GM03348 (cell line): ENCODE data around the gene DCDC1.
"Not testable (repeated sequence)": the region's sequence is repeated elsewhere in the genome, so short reads cannot be mapped to it uniquely, and the experiment has no call there.

ENCODE experiments used
- DNase-seq: peaks from one replicate; pipeline ENCODE4 v3.0.0; 2012; ENCODE audit warnings: low spot score

DCDC1 gene

DNA sequence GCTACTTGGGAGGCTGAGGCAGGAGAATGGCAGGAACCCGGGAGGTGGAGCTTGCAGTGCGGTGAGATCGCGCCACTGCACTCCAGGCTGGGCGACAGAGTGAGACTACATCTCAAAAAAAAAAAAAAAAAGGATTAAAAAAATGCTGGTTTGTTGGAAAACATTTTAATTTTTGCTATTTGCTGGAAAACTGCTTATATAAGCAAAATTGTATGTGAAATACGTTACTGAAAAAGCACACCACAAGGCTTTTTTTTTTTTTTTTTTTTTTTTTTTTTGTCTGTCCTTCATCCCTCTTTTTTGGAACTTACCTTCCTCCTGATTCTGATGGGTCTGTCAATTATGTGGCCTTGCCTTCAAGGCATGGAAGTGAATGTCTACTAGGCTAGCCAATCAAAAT is 40.8 kb downstream of the DCDC1 start:
- no peak for DNase-seq

DNA sequence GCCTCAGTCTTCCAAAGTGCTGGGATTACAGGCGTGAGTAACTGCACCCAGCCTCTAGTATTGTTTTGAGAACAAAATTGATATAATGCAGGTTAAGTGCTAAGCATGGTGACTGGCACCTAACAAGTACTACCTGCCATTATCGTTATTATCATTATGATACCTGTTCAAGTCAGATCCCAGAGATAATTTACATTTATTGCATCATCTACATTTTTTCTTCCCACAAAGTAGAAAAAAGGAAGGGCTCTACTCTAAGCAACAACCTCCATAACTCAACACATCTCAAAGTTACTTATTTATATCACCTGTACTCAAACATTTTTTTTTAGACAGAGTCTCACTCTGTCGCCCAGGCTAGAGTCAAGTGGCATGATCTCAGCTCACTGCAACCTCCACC is 42.1 kb downstream of the DCDC1 start:
- DNase-seq: no peak

DNA sequence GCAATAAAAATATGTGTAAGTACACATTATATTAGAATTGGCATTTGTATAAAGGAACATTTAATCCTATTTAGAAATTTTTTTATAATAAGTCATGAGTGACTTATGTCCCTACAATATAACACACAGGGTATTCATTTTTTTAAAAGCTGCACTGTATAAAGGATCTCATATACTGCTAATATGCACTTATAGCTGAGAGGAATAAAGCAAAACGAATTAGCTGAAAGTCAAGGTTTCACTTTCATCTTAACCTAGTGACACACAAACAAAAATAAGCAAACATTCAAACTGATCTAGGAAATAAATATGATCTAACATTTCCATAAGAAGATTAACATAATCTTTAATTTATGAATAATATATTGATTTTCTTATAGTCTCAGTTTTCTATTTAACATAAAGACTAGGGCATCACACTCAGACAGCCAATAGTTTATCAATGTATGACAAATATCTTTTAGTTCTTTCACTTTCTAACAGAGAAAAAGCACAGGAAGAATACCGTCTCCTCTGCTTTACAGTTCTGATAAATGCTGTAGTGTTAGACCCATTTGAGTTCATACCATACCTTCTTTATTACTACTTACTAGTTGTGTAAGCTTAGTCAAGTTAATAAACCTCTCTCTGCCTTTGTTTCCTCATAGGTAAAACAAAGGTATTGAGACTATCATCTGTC is 42.9 kb downstream of the DCDC1 start:
- DNase-seq: no peak

DNA sequence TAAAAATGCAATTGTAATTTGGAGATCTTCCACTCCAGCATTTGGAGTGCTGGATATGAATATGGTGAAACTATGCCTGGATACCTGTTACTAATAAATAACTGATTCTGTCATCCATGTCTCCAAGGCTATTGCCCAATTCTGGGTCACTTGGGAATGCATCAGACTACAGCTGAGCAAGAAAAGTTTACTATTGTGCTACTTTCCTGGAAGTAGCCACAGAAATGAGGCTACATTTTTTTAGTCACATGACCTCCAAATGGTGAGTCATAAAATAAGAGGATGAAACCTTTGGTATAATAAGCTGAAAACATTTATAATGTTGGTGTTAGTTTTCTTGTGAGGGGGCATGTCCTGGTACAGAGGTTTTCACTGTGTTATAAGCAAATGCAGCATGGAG is 44.4 kb downstream of the DCDC1 start:
- peak; percentile 53 for DNase-seq

- DNase-seq: no peak
These were observed 46.4 kb downstream of the DCDC1 start for GRCh38 chr11:31323145-31323544.

DNA sequence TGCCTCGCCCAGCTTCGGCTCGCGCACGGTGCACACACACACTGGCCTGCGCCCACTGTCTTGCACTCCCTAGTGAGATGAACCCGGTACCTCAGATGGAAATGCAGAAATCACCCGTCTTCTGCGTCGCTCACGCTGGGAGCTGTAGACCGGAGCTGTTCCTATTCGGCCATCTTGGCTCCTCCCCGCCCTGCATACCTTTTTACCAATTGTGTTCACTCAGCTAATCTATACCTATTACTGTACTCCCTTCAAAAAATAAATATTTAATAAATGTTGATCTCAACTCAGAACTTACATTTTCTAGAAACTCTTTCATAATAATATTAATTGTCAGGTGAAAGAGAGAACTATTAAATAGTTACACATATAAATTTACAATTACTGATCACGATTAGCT is 48.0 kb downstream of the DCDC1 start:
- DNase-seq: not testable (repeated sequence)

DNA sequence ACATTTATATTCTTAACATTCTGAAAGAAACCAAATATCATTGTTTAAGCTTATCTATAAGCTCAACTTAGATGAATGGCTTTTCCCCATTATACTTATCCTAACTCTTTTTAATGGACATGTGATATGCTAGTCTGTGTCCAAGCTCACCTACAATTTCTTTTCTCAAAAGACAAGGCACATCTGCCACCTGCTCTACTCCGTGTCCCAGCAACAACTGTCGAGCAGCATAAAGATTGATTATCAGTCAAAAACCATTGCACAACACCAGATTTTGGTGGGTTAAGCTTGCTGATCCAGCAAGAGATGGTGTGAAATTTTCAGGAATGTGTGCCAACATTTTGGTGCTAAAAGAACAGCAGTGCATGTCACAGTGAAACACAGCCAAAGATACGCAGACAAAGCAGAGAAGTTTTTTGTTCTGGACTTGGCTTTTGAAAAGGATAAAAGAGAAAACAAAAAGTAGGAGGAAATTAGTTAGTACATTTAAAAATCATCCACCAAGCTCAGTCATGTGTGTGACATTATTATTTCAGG is 65.8 kb downstream of the DCDC1 start:
- DNase-seq: no peak

DNA sequence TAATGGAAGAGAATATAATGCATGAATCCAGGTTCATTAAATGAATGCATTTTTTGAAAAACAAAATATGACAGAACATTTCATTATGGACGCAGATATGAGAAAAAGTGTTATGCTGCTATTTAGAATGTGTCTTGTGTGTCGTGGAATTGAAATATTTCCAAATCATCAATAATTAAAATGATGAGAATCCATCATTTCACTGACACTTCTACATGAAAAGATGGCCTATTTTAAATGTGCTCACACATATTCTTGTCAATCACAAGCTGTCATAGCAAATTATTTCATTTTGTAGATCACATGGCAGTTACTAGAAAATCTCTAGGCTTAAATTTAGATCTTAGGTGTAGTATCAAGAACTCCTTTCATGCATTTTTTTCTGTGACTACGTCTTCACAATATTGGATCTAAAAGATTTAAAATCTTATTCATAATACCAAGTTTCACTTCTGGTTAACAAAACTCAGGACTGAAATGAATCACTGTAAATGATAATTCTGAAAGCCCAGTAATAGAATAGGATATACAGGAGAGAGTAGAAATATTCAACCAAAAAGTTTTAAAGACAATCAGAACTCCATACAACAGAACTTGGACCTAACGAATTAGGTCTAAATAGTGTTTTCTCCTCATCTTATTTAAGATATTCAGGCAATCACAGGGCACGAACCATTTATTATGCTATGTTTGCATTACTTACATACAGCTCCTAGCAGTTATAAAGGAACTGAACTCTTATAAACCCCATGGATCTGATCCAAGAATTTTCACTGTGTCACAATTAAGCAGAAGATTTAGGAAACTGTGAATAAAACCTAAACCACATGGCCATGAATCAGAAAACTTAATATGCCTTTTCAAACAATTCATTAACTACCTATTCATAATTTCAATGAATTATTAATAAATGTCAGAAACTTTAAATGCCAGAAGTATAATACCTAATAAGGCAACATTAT is 67.7 kb downstream of the DCDC1 start:
- no peak for DNase-seq

GRCh38 chr11:31295308-31295707 is 74.2 kb downstream of the DCDC1 start:
- no peak for DNase-seq

DNA sequence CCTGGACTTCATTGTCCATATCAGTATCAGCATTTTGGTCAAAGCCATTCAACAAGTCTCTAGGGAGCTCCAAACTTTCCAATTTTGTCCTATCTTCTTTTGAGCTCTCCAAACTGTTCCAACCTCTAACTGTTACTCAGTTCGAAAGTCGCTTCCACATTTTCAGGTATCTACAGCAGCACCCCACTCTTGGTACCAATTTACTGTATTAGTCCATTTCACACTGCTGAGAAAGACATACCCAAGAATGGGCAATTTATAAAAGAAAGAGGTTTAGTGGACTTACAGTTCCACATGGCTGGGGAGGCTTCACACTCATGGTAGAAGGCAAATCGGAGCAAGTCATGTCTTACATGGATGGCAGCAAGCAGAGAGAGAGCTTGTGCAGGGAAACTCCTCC is 96.0 kb downstream of the DCDC1 start:
- DNase-seq: not testable (repeated sequence)

- DNase-seq: no peak
These were observed 101.8 kb downstream of the DCDC1 start for GRCh38 chr11:31267720-31268119.

- no peak for DNase-seq
These were observed 104.7 kb downstream of the DCDC1 start for GRCh38 chr11:31264834-31265233.

DNA sequence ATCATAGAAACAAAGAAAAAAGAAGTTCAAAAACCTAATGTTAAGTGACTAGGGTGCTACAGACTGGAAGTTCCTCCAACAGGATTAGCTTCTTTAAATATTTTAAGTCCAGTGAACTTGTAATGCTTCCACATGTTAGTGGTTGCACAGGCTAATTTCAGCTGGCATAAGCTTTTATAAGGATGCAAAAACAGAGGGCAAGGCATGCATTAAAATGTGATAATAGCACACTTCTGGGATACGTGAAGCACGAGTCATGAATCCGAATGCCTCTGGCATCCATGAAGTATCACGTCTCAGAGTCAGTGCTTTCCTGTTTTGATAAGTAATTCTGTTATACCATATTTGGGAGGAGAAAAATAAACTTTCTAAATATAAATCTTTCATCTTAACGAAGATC is 106.8 kb downstream of the DCDC1 start:
- no peak for DNase-seq

DNA sequence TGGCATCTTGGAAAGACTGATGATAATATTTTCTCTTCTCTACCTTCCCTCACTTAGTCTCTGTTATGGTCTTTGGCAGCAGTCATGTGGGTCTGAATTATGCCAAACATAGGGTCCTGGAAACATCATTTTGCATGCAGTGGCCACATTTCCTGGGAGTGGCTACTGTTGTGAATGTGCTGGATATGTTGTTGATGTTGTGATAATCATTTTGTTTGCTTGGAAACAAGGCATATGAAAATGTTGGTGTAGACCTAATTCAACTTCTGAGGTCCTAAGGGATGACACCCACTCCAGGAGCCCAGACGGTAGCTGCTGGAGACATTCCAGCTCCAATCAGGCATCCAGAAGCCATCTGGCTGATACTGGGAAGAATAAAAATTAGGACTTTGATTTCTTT is 109.7 kb downstream of the DCDC1 start:
- DNase-seq: no peak

DNA sequence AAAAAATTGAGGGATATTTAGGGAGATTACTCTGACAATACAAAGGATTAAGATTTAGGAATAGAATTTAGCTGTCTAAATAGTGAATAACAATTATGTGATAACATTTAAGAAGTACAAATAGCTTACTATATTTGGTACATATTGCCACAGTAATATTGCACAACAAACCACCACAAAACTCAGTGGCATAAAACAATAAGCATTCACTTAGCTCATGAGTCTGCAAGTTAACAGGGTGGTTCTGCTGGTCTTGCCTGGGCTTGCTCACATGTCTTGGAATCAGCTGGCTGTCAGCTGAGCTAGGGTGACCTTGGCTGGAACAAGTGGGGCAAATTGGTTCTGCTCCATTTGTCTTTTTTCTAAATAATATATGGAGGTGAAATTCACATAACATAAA is 115.1 kb downstream of the DCDC1 start:
- peak; percentile 12 for DNase-seq

- DNase-seq: no peak
These were observed 120.8 kb downstream of the DCDC1 start for GRCh38 chr11:31248768-31249167.

GRCh38 chr11:31247321-31247720 is 122.2 kb downstream of the DCDC1 start:
- no peak for DNase-seq

GRCh38 chr11:31246451-31247165 is 122.9 kb downstream of the DCDC1 start:
- DNase-seq: no peak

DNA sequence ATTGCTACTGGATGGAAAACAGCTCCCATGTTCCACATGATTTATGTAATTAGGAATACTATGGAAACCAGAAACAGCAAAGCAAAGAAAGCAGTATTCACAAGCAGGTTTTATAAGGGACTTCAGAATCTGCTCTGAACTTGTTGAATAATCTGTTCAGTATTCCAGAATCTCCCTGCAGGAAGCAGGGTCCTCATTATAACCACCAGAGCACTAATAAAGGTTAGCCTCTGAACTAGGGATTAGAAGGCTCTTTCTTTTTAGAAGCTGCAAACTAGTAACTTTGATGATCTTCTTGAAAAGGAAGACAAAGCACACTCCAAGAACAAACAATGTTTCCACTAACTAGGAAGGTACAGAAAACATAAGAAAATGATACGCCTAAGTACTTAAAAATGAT is 125.8 kb downstream of the DCDC1 start:
- no peak for DNase-seq

DNA sequence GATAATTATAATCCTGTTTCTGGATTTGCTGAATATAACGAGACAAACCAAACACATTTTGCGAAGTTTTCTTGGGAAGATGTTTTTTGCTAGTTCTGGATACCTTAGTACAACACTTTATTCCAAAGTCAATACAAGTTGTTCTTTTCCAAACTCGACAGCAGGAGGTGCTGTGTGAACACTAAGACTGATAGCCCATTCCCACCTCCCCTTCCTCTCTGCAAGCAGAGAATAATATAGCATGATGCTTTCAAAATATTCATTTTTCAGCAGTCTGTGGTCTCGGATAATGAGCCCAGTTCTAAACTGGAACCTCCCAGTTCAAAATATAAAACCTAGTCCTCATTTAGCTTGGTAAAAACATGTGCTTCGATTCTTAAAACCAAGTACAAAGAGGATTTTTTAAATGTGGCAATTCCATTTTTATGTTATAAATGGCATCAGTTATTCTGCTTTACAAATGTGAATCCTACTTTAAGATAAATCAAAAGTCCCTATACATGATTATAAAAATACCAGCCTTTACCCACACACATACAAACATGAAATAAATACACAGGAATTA is 129.1 kb downstream of the DCDC1 start:
- DNase-seq: peak; percentile 5

DNA sequence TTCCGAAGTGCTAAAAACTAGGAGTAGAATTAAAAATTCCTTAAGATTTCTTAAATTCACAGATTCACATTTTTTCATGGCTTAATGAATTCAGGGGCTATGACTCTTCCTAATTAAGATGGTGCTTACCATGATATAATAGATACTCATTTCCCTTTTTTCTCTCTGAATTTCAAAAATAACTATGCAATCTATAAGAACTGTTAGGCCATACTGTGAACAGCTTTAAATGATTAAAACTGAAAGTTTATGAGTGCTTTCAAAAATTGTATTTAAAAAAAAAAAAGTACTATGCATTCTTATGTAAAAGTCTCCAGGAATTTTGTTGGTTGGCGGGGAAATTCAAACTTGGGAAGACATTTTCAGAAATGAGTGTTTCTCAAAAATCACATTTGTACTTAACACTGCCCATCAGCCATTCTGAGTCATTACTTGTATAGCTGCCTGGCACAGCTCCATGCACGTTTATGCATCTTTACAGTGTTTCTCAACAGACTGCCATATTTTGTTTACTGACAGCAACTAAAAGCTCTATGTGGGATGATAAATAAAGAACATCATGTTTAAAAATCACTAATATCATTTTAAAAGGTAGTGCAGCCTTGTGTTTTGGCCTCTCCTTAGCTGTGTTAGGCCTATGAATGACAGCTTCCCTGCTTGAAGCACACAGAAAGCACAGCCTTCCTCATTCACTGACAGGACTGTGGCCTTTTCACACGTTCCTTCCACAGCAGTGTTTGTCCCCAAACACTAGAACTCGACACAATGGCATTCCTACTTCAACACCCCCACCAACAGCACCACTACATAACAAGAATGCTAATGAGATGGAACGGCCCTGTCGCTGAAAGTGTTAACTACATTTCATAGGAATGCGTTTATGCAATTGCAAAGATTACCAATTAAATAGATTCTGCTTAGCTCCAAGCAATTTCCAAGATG is 131.4 kb downstream of the DCDC1 start:
- no peak for DNase-seq
